Spleen (tissue), 7 donors: ENCODE results near the gene SOWAHA.

ENCODE experiments used
- CTCF ChIP-seq, 11 experiments: fragments of 200-600 bp in 7 of 11; fragments of 450-650 bp in 4 of 11; sonication (generic) in 4 of 11; IDR thresholded peaks in 8 of 11; conservative IDR thresholded peaks in 3 of 11; 1 replicate in 7 of 11; 2 replicates in 4 of 11; pipeline versions ENCODE4 v1.4.0 to v1.8.0; 2016 to 2021; ENCODE audit warnings: antibody characterized with exemption in 11 of 11, inconsistent platforms in 4 of 11, mild to moderate bottlenecking in 1 of 11
- POLR2A ChIP-seq, 3 donors: fragments of 450-650 bp; IDR thresholded peaks; one replicate each; pipeline ENCODE4 v1.5.1; 2017; ENCODE audit warnings: antibody characterized with exemption in 3 of 3, mild to moderate bottlenecking in 1 of 3
- donor health status: DM: no; HTN: no; CAD: no; lungs with moderate emphysema.
- donor health status: DM: no; HTN: no; CAD: no.
- donor health status: DM: no; HTN: no; CAD: no.

- no peak for TF ChIP-seq CTCF (IDR thresholded peaks at IDR 0.05 in 8 of 11, conservative IDR thresholded peaks at IDR 0.05 in 3 of 11)
- TF ChIP-seq POLR2A (IDR thresholded peaks at IDR 0.05): no peak
These were observed 21.0 kb downstream of the SOWAHA start for GRCh38 chr5:132834057-132834456.
